ENCODE data around the gene SMAP2. TPM values are rescaled to one million over a fixed set of nuclear protein-coding genes. Genes with fewer than 3 reads are reported as not detected.

The SMAP2 gene
- total and polyA plus RNA-seq, 4 donors: 24.5 to 201 (median 51.3) TPM

DNA sequence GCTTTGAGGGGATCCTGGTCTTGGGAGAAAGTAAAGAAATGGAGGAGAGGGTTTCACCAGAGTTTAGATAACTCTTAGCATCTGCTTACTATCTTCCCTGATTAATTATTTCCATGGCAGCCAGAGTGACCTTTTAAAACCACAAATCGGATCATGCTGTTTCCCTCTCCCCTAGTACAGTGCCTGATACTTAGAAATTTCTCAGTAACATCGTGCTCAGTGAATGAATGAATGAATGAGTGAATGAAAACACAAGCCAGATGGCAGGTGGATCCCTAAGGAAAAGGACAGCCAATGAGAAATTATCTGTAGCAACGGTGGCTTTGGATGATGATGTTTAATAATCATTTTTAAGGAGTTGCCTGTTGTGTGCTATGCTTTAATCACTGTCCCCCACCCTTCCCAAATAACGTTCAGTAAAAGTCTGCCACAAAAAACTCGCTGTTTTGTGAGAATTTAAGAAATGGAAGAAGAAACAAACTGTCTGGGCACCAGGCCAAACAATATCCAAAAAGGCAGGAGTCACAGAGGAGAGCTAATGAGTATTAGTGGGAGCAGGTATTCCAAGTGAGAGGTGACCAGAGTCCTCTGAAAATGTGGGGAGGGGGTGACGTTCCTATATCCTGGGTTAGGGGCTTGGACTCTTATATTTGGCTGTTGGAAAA, 737 bp upstream of the SMAP2 start:
- DNase-seq (no peak), ATAC-seq (ENCODE audit: insufficient read depth, low FRiP score) (no peak)
- Histone ChIP-seq H3K27ac (ENCODE audit: low read depth in 1 of 2, low read length in 1 of 2) (no peak overlapping the region), H3K36me3 (ENCODE audit: control insufficient read depth in 4 of 4, insufficient read depth in 4 of 4, low read length in 4 of 4) (no peaks in the 10 kb centered on the region), H3K27me3 (ENCODE audit: control insufficient read depth in 3 of 3, insufficient read depth in 3 of 3, low read length in 2 of 3) (peaks cover 0 to 2% (median 0%) of the 10 kb centered on the region in 3 donors), H3K4me1 (ENCODE audit: control insufficient read depth in 5 of 5, insufficient read depth in 5 of 5, low read length in 5 of 5) (peaks cover 0 to 4% (median 3%) of the 10 kb centered on the region in 5 donors), H3K9ac (ENCODE audit: insufficient read depth in 1 of 2, low read length in 2 of 2) (no peak overlapping the region), H3K9me3 (ENCODE audit: control insufficient read depth in 4 of 4, insufficient read depth in 3 of 4, low read length in 3 of 4) (no peaks in the 10 kb centered on the region), H3K4me3 (no peak overlapping the region)
- TF ChIP-seq, protein P1, sequence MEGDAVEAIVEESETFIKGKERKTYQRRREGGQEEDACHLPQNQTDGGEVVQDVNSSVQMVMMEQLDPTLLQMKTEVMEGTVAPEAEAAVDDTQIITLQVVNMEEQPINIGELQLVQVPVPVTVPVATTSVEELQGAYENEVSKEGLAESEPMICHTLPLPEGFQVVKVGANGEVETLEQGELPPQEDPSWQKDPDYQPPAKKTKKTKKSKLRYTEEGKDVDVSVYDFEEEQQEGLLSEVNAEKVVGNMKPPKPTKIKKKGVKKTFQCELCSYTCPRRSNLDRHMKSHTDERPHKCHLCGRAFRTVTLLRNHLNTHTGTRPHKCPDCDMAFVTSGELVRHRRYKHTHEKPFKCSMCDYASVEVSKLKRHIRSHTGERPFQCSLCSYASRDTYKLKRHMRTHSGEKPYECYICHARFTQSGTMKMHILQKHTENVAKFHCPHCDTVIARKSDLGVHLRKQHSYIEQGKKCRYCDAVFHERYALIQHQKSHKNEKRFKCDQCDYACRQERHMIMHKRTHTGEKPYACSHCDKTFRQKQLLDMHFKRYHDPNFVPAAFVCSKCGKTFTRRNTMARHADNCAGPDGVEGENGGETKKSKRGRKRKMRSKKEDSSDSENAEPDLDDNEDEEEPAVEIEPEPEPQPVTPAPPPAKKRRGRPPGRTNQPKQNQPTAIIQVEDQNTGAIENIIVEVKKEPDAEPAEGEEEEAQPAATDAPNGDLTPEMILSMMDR (IDR thresholded peaks at IDR 0.05; ENCODE audit: control extremely low read depth, extremely low read depth): no peak
- WGBS, 2 donors: 43 to 53% methylated on average over 6 of the region's 6 CpGs

DNA sequence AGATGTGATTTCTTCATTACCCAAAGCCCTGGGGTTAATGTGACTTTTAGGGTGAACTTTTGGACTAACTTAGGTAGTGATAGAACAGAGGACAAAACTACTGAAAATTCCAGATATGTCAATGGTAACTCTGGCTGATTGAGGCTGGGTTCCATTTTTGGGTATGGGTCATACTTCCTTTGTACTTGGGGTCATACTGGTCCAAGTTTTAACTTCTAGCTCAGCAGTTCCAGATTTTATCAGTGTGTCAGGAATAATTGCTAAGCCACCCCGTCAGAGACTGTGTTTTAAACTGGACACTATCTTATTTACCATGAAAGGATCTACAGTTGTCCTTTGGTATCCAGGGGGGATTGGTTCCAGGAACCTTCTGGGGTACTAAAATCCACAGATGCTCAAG, 4.0 kb downstream of the SMAP2 start:
- 86 to 97% methylated on average over 1 of the region's 1 CpG for WGBS, 2 donors
- Histone ChIP-seq H3K36me3 (ENCODE audit: control insufficient read depth in 4 of 4, insufficient read depth in 4 of 4, low read length in 4 of 4) (no peaks in the 10 kb centered on the region), H3K4me3 (no peak overlapping the region), H3K27ac (ENCODE audit: low read depth in 1 of 2, low read length in 1 of 2) (no peak overlapping the region), H3K9me3 (ENCODE audit: control insufficient read depth in 4 of 4, insufficient read depth in 3 of 4, low read length in 3 of 4) (no peaks in the 10 kb centered on the region), H3K4me1 (ENCODE audit: control insufficient read depth in 5 of 5, insufficient read depth in 5 of 5, low read length in 5 of 5) (peaks cover 0 to 6% (median 3%) of the 10 kb centered on the region in 5 donors), H3K9ac (ENCODE audit: insufficient read depth in 1 of 2, low read length in 2 of 2) (no peak overlapping the region), H3K27me3 (ENCODE audit: control insufficient read depth in 3 of 3, insufficient read depth in 3 of 3, low read length in 2 of 3) (no peaks in the 10 kb centered on the region)
- DNase-seq (no peak), ATAC-seq (ENCODE audit: insufficient read depth, low FRiP score) (no peak)
- TF ChIP-seq, protein P1 (IDR thresholded peaks at IDR 0.05; ENCODE audit: control extremely low read depth, extremely low read depth): no peak

DNA sequence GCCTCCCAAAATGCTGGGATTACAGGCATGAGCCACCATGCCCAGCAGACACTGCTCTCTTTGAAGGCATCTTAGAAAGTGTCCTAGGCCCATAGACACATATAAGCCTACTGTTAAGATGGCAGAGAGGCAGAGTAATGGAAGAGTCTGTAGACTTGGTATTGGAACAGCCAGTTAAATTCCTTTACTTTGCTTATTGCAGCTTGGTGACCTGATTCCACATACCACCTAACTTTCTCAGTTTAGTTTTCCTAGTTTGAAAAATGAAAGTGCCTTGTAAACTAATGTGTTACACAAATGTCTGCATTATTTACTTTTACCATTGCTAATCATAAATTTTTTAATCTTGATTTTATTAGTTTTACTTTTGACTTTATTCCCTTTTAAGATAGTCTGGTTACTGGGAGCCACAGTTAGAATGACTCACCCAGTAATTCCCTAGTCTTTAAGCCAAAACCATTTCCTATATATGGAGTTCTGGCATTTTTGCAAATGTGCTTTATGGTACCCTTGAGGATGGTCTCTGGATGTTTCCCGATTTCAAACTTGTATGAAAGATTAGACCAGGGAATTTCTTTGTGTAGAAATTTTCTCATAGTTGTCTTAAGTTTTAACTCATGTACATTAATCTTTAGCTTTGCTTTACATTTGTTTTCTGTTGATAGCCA, 6.4 kb downstream of the SMAP2 start:
- DNase-seq: no peak
- Histone ChIP-seq H3K36me3 (ENCODE audit: control insufficient read depth in 4 of 4, insufficient read depth in 4 of 4, low read length in 4 of 4) (no peaks in the 10 kb centered on the region), H3K27me3 (ENCODE audit: control insufficient read depth in 3 of 3, insufficient read depth in 3 of 3, low read length in 2 of 3) (no peaks in the 10 kb centered on the region), H3K4me3 (no peak overlapping the region), H3K27ac (ENCODE audit: low read depth in 1 of 2, low read length in 1 of 2) (peak overlapping the region in 1 of 2 donors; percentile 1), H3K9me3 (ENCODE audit: control insufficient read depth in 4 of 4, insufficient read depth in 3 of 4, low read length in 3 of 4) (no peaks in the 10 kb centered on the region), H3K9ac (ENCODE audit: insufficient read depth in 1 of 2, low read length in 2 of 2) (no peak overlapping the region), H3K4me1 (ENCODE audit: control insufficient read depth in 5 of 5, insufficient read depth in 5 of 5, low read length in 5 of 5) (peaks cover 0 to 10% (median 6%) of the 10 kb centered on the region in 5 donors)
- ATAC-seq (ENCODE audit: insufficient read depth, low FRiP score): no peak
- WGBS, 2 donors: 44 to 82% methylated on average over 1 of the region's 1 CpG
- TF ChIP-seq, protein P1 (IDR thresholded peaks at IDR 0.05; ENCODE audit: control extremely low read depth, extremely low read depth): no peak
